Esophagus squamous epithelium (tissue), 4 donors: ENCODE measurements around the gene STK10.

Experiments
- POLR2A ChIP-seq, 4 donors: fragments of 450-650 bp; IDR thresholded peaks; one replicate each; pipeline ENCODE4 v1.6.1; 2017; ENCODE audit warnings: antibody characterized with exemption in 4 of 4, mild to moderate bottlenecking in 4 of 4, moderate library complexity in 3 of 4
- TF ChIP-seq, protein P1 (sequence below), 6 experiments: fragments of 450-650 bp in 4 of 6; fragments of 200-600 bp in 2 of 6; sonication (generic) in 2 of 6; IDR thresholded peaks; one replicate each; pipeline ENCODE4 v1.5.1; 2016 to 2019; ENCODE audit warnings: antibody characterized with exemption in 6 of 6, mild to moderate bottlenecking in 4 of 6, moderate library complexity in 4 of 6

DNA sequence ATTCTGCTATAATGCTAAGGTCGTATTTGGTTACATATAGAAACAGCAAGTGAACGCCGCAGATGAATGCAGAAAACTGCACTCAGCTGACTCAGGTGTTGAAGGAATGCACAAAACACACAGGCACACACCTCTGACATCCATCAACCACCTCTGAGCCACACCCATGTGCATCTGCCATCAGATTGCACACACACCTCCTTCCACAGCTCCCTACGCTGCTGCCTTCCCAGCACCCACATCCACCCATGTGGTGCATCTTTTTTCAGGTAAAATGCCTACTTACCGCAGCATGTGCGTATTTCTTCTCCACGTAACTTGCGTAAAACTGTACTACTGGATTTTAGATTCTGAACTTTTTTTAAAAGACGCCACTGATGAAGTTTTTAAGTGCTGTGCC lies 7.1 kb downstream of the STK10 start:
- TF ChIP-seq, protein P1, sequence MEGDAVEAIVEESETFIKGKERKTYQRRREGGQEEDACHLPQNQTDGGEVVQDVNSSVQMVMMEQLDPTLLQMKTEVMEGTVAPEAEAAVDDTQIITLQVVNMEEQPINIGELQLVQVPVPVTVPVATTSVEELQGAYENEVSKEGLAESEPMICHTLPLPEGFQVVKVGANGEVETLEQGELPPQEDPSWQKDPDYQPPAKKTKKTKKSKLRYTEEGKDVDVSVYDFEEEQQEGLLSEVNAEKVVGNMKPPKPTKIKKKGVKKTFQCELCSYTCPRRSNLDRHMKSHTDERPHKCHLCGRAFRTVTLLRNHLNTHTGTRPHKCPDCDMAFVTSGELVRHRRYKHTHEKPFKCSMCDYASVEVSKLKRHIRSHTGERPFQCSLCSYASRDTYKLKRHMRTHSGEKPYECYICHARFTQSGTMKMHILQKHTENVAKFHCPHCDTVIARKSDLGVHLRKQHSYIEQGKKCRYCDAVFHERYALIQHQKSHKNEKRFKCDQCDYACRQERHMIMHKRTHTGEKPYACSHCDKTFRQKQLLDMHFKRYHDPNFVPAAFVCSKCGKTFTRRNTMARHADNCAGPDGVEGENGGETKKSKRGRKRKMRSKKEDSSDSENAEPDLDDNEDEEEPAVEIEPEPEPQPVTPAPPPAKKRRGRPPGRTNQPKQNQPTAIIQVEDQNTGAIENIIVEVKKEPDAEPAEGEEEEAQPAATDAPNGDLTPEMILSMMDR (IDR thresholded peaks at IDR 0.05) = no peak
- TF ChIP-seq POLR2A (IDR thresholded peaks at IDR 0.05) = no peak
